GM12892 (cell line): ENCODE results near the gene TYSND1.
"Not testable (repeated sequence)": the region's sequence is repeated elsewhere in the genome, so short reads cannot be mapped to it uniquely, and the experiment has no call there.

Source experiments
- POLR2A ChIP-seq: IDR thresholded peaks from 2 replicates; pipeline ENCODE4 v1.6.1; 2011; ENCODE audit warnings: low read depth, low read length, control low read depth
- POLR2AphosphoS5 ChIP-seq: IDR thresholded peaks from 2 replicates; pipeline ENCODE4 v1.6.1; 2011; ENCODE audit warnings: low read depth, low read length, control low read depth

DNA sequence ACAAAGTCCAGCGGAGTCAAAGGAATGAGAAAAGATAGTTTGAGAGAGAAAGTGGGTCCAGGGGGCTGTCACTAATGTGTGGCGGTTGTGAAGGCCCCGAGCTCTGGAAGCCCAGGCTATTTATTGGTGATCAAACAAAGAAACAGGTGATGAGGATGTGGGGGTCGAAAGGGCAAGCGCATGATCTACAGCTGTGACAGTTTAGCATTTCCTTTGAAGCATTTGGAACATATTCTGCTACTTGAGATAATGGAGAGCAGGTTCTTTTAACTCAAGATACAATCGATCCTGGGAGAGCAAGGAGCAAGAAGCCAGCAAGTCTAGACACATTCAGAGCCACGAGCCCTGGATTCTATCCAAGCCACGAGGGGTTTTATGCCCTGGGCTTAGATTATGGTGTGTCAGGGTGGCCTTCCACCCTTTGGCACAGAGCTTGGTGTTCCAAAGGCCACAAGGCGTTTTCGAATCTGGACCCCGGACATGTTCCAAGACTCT, 45.4 kb downstream of the TYSND1 start:
- TF ChIP-seq POLR2A, POLR2AphosphoS5: not testable (repeated sequence)
